ENCODE results near the gene AADACL2.

AADACL2 gene

GRCh38 chr3:151806838-151807237 is 73.1 kb downstream of the AADACL2 start:
- no peak for DNase-seq (ENCODE audit: low read depth)

All from HS-5 (cell line).